H54 (cell line): ENCODE data around the gene ARMH4.

Experiments
- DNase-seq: peaks from one replicate; pipeline ENCODE4 v3.0.0; 2011; ENCODE audit warnings: low spot score, mixed read lengths; ENCODE audit not compliant: insufficient read length
- FAIRE-seq: peaks from 3 replicates; lab custom pipeline; 2011; peaks lifted over from hg19 to GRCh38; lab: Jason Lieb, UNC
- POLR2A ChIP-seq: IDR thresholded peaks from 2 replicates; pipeline ENCODE4 v1.6.1; 2011; ENCODE audit warnings: low read depth, mild to moderate bottlenecking, low read length

Gene ARMH4

DNA sequence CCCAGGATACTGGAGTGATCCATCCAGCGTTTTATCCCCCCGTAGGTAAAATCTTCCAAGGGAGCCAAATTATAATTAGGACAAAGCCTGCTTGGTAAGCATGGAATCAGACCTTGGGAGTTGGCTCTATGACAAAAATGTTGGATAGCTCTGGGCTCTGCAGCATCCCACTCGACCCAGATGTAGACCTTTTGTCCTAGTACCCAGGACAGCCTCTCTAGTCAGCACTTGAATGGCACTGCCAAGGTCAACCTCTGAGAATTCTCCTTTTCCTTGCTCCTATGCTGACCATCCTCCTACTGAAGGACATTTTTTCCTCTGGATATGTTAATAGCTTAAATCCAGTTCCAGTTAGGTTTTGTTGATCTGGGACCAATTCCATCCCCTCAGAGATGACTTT, 181.4 kb downstream of the ARMH4 start:
- no peak for FAIRE-seq
- TF ChIP-seq POLR2A, result no peak
- no peak for DNase-seq

- DNase-seq (no peak), FAIRE-seq (no peak)
- no peak for TF ChIP-seq POLR2A
Measured at GRCh38 chr14:57970175-57970574, 181.8 kb downstream of the ARMH4 start.

- no peak for FAIRE-seq
- TF ChIP-seq POLR2A, result no peak
- no peak for DNase-seq
Measured at GRCh38 chr14:57963071-57963470, 188.9 kb downstream of the ARMH4 start.

GRCh38 chr14:57962325-57963035, 189.5 kb downstream of the ARMH4 start:
- no peak for TF ChIP-seq POLR2A
- FAIRE-seq (no peak), DNase-seq (no peak)

DNA sequence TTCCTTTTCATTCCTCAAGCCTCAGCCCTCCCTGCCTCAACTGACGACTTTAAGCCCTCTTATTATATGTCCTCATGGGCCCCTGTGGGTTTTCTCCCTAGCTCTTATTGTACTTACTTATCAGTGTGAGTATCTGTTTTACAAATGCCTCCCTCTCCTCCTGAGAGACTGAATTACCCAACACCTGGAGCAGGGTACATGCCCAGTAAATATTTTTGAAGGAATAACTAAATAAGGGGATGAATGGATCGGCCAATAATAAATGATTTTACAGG, 190.3 kb downstream of the ARMH4 start:
- TF ChIP-seq POLR2A, result no peak
- FAIRE-seq (no peak), DNase-seq (no peak)

- no peak for DNase-seq
- no peak for FAIRE-seq
- TF ChIP-seq POLR2A, result no peak
Measured at GRCh38 chr14:57960946-57961785, 190.8 kb downstream of the ARMH4 start.

- no peak for DNase-seq
- TF ChIP-seq POLR2A, result no peak
- FAIRE-seq, result no peak
Measured at GRCh38 chr14:57957441-57957840, 194.6 kb downstream of the ARMH4 start.
